Suprapubic skin (tissue), 4 donors: ENCODE results near the gene SSMEM1. TPM values are rescaled to one million over a fixed set of nuclear protein-coding genes. Genes with fewer than 3 reads are reported as not detected.

Source experiments
- DNase-seq, 2 donors: peaks; one replicate each; pipeline ENCODE4 v3.0.0-alpha.2; 2019; ENCODE audit warnings: low spot score in 2 of 2
- H3K27ac ChIP-seq: fragments of 200-600 bp; sonication (generic); one replicate; pipeline ENCODE4 v1.5.1; 2019
- H3K27me3 ChIP-seq: fragments of 200-600 bp; sonication (generic); one replicate; pipeline ENCODE4 v1.5.1; 2019
- H3K36me3 ChIP-seq: fragments of 200-600 bp; sonication (generic); one replicate; pipeline ENCODE4 v1.5.1; 2019
- H3K4me1 ChIP-seq: fragments of 200-600 bp; sonication (generic); one replicate; pipeline ENCODE4 v1.5.1; 2019
- H3K4me3 ChIP-seq: fragments of 200-600 bp; sonication (generic); one replicate; pipeline ENCODE4 v1.5.1; 2019; ENCODE audit warnings: mild to moderate bottlenecking
- H3K9me3 ChIP-seq: fragments of 200-600 bp; sonication (generic); one replicate; pipeline ENCODE4 v1.5.1; 2019
- CTCF ChIP-seq, 2 donors: fragments of 200-600 bp in 1 of 2; fragments of 450-650 bp in 1 of 2; sonication (generic) in 1 of 2; IDR thresholded peaks; one replicate each; pipeline ENCODE4 v1.5.1; 2016 to 2019; ENCODE audit warnings: antibody characterized with exemption in 2 of 2, mild to moderate bottlenecking in 1 of 2, moderate library complexity in 1 of 2
- EP300 ChIP-seq: sonication (generic); formaldehyde crosslinking; IDR thresholded peaks from one replicate; pipeline ENCODE4 v1.6.1; 2017; ENCODE audit warnings: antibody characterized with exemption
- POLR2A ChIP-seq, 2 donors: fragments of 450-650 bp; IDR thresholded peaks; one replicate each; pipeline ENCODE4 v1.6.1; 2017; ENCODE audit warnings: antibody characterized with exemption in 2 of 2, mild to moderate bottlenecking in 2 of 2, moderate library complexity in 2 of 2
- POLR2AphosphoS5 ChIP-seq, 3 donors: sonication (generic); formaldehyde crosslinking; IDR thresholded peaks; one replicate each; pipeline ENCODE4 v1.6.1; 2017; ENCODE audit warnings: antibody characterized with exemption in 3 of 3
- WGBS: methylation state at CpG from one replicate; pipeline ENCODE4 v1.1.5; 2018; 5-methylcytosine and 5-hydroxymethylcytosine counted together
- total RNA-seq, 4 donors: library from RNA; depleted of rRNA; stranded (reverse); fragments of >200 nt; gene quantifications; one replicate each; pipeline ENCODE4 v1.1.0, GENCODE V29; 2016

The SSMEM1 gene
- total RNA-seq, 4 donors from 2014 or later = not detected

- no peaks in the 10 kb centered on the region for H3K4me1 ChIP-seq
- no peaks in the 10 kb centered on the region for H3K9me3 ChIP-seq
- no peak for DNase-seq
- TF ChIP-seq EP300 (no peak), POLR2AphosphoS5 (IDR thresholded peaks at IDR 0.05) (no peak), CTCF (IDR thresholded peaks at IDR 0.05) (no peak), POLR2A (IDR thresholded peaks at IDR 0.05) (no peak)
- 74% methylated on average over 2 of the region's 2 CpGs for WGBS
- no peak overlapping the region for H3K4me3 ChIP-seq
- H3K27me3 ChIP-seq = no peaks in the 10 kb centered on the region
- no peak overlapping the region for H3K27ac ChIP-seq
- peaks cover 37% of the 10 kb centered on the region for H3K36me3 ChIP-seq
Observed at GRCh38 chr7:130197094-130197493, 10.6 kb upstream of the SSMEM1 start.

GRCh38 chr7:130201796-130202195 lies 5.9 kb upstream of the SSMEM1 start:
- no peak for DNase-seq
- Histone ChIP-seq H3K4me1 (peaks cover 6% of the 10 kb centered on the region), H3K27me3 (no peaks in the 10 kb centered on the region), H3K4me3 (no peak overlapping the region), H3K36me3 (peaks cover 29% of the 10 kb centered on the region), H3K9me3 (no peaks in the 10 kb centered on the region), H3K27ac (no peak overlapping the region)
- WGBS = 82% methylated on average over 7 of the region's 7 CpGs
- no peak for TF ChIP-seq POLR2A (IDR thresholded peaks at IDR 0.05)
- no peak for TF ChIP-seq CTCF (IDR thresholded peaks at IDR 0.05)
- no peak for TF ChIP-seq EP300
- TF ChIP-seq POLR2AphosphoS5 (IDR thresholded peaks at IDR 0.05) = no peak

DNA sequence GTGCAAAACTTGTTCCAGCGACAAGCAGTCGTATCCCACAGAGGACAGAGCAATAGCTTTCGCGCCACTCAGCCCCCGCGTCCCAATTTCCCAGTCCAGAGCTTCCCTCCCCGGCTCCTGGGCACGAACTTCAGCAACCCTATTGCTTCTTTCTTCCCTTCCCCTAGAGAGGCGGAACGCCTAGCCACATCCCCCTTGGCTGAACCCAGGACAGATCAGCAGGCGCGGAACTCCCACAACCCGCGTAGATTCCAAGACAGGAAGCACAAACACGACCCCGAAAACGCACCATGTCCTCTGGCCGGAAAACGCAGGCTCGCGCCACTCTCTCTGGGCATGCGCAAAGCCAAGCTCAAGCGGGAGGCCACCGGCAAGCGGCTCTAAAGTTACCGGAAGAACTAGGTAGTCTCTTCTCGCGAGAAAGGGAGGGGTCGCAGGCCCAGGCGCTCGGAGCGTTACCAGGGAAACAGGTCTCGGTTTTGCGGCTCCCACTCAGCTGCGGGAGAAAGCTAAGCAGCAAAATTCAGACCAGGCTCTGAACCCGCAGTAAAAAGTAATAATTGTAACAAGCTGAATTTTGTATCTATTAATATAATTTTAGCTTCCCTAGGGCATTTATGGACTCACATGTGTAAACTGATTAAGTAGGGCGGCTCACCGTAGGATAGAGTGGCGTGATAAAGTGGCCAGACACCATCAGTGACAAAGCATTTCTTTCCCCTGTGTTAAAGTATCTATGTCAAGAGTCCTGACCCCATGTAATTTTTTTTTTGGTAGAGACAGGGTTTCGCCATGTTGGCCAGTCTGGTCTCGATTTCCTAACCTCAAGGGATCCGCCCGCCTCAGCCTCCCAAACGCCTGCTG lies 2.3 kb upstream of the SSMEM1 start, which contains the start of gene TMEM209:
Gene TMEM209, minus strand, starts transcription at position 323 of the 864 bp plus-strand sequence. Its CDS starts 31 bp downstream, at position 292.
- Histone ChIP-seq H3K27me3 (no peaks in the 10 kb centered on the region), H3K36me3 (peaks cover 16% of the 10 kb centered on the region), H3K27ac (peak within 1 kb of the TSS; percentile 93), H3K4me3 (peak within 1 kb of the TSS; percentile 71), H3K4me1 (peaks cover 6% of the 10 kb centered on the region), H3K9me3 (no peaks in the 10 kb centered on the region)
- 9% methylated on average over 40 of the region's 44 CpGs for WGBS
- TF ChIP-seq CTCF (IDR thresholded peaks at IDR 0.05) = no peak
- peak in 2 of 3 donors; percentile 52 to 68 for TF ChIP-seq POLR2AphosphoS5 (IDR thresholded peaks at IDR 0.05)
- TF ChIP-seq POLR2A (IDR thresholded peaks at IDR 0.05) = peak; percentile 13 to 76
- no peak for TF ChIP-seq EP300
- DNase-seq = peak; percentile 97

DNA sequence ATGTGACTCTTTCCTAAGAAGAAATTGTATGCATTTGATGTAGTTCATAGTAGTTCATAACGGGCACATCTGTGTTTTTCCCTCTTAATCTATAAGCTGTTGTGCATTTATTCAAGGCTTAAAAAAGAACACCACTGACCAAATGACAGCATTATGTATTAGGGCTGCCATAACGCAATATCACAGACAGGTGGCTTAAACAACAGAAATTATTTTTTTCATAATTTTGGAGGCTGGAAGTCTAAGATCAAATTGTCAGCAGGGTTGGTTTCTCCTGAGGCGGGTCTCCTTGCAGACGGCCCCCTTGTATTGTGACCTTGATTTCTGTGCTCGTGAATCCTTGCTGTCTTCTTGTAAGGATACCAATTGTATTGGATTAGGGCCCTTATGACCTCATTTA lies 627 bp upstream of the SSMEM1 start:
- Histone ChIP-seq H3K9me3 (no peaks in the 10 kb centered on the region), H3K27me3 (no peaks in the 10 kb centered on the region), H3K27ac (no peak overlapping the region), H3K36me3 (peaks cover 10% of the 10 kb centered on the region), H3K4me3 (no peak overlapping the region), H3K4me1 (peaks cover 6% of the 10 kb centered on the region)
- 84% methylated on average over 5 of the region's 5 CpGs for WGBS
- no peak for DNase-seq
- TF ChIP-seq POLR2AphosphoS5 (IDR thresholded peaks at IDR 0.05) (no peak), EP300 (no peak), CTCF (IDR thresholded peaks at IDR 0.05) (no peak), POLR2A (IDR thresholded peaks at IDR 0.05) (no peak)

DNA sequence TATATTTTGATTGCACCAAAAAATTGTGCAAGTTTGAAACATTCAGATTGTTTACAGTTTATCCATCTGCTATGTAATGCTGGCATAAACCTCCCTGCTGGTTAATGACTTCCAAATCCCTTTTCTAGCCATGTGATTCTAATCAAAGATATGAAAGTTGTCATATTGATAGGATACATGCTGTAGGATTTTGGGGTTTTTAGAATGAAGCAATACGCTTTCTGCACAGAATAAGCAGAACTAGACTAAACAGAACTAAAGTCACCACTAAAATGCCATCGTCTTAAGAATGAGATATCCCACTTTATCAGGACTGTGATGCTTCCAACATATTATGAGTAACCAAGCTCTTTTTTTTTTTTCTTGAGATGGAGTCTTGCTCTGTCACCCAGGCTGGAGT lies 856 bp downstream of the SSMEM1 start:
- no peak for DNase-seq
- Histone ChIP-seq H3K27me3 (no peaks in the 10 kb centered on the region), H3K4me3 (no peak overlapping the region), H3K4me1 (peaks cover 6% of the 10 kb centered on the region), H3K9me3 (no peaks in the 10 kb centered on the region), H3K27ac (no peak overlapping the region), H3K36me3 (no peaks in the 10 kb centered on the region)
- no peak for TF ChIP-seq POLR2A (IDR thresholded peaks at IDR 0.05)
- TF ChIP-seq CTCF (IDR thresholded peaks at IDR 0.05) = no peak
- no peak for TF ChIP-seq EP300
- no peak for TF ChIP-seq POLR2AphosphoS5 (IDR thresholded peaks at IDR 0.05)
- WGBS = 82% methylated on average over 2 of the region's 2 CpGs
